Ishikawa (cell line): ENCODE data around the gene ACSL1.
A peak's percentile ranks its signal among the peaks of the same experiment; 100 is the strongest.

ENCODE experiments used
- CEBPB ChIP-seq: IDR thresholded peaks from 2 replicates; pipeline ENCODE4 v1.6.1; 2012
- CREB1 ChIP-seq: IDR thresholded peaks from 2 replicates; pipeline ENCODE4 v1.6.1; 2012; ENCODE audit warnings: low read depth
- EGR1 ChIP-seq: IDR thresholded peaks from 2 replicates; pipeline ENCODE4 v1.6.1; 2012
- EP300 ChIP-seq: IDR thresholded peaks from 2 replicates; pipeline ENCODE4 v1.6.1; 2012; ENCODE audit warnings: borderline replicate concordance
- FOXM1 ChIP-seq: IDR thresholded peaks from 2 replicates; pipeline ENCODE4 v1.6.1; 2012; ENCODE audit warnings: low read depth, borderline replicate concordance
- NFIC ChIP-seq: IDR thresholded peaks from 2 replicates; pipeline ENCODE4 v1.6.1; 2012
- RAD21 ChIP-seq: IDR thresholded peaks from 2 replicates; pipeline ENCODE4 v1.6.1; 2012; ENCODE audit warnings: low read depth
- TAF1 ChIP-seq: IDR thresholded peaks from 2 replicates; pipeline ENCODE4 v1.6.1; 2012; ENCODE audit warnings: low read depth, mild to moderate bottlenecking
- TCF12 ChIP-seq: IDR thresholded peaks from 2 replicates; pipeline ENCODE4 v1.6.1; 2012; ENCODE audit warnings: low read depth
- TEAD4 ChIP-seq: IDR thresholded peaks from 2 replicates; pipeline ENCODE4 v1.6.1; 2012
- YY1 ChIP-seq: IDR thresholded peaks from 2 replicates; pipeline ENCODE4 v1.6.1; 2012; ENCODE audit warnings: low read depth
- ZBTB7A ChIP-seq: IDR thresholded peaks from 2 replicates; pipeline ENCODE4 v1.6.1; 2012; ENCODE audit warnings: low read depth
- TF ChIP-seq, protein P1 (sequence below): IDR thresholded peaks from 2 replicates; pipeline ENCODE4 v1.6.1; 2012; ENCODE audit warnings: low read depth, mild to moderate bottlenecking
- TF ChIP-seq, protein P2 (sequence below): IDR thresholded peaks from 2 replicates; pipeline ENCODE4 v1.6.1; 2012
- TF ChIP-seq, protein P3 (sequence below): IDR thresholded peaks from 2 replicates; pipeline ENCODE4 v1.6.1; 2012

Gene ACSL1

DNA sequence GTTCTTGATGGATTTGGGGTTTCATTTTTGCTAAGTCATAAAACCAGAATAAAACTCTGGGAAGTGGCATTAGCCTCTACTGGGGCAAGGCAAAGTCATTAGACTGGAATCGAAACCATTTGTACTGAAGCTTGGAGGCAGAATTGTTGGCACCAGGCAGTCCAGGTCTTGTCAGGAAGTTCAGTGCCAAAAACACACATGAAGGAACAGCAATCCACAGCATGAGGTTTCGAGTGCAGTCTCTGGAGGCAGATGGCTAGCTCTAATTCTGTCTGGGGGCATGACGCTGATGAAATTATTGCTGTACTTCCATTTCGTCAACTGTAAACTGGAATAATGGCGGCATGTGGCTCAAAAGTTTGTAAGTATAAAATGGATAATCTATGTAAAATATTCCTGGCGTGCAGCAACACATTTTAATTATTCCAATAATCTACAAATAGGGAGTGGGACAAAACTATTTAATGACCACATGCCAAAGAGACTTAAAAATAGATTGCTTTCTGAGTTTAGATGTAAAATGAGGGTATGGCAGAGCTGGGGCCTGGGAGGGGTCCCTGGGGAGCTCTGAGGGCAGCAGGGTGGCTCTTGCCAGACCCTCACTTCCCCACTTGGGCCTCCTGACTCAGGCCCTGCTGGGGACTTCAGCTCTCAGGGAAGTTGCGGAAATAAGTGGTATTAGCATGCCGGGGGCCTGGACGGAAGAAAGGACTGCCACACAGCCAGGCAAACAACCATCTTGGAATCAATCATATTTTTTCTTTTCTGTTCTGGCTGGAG, 73.1 kb downstream of the ACSL1 start:
- TF ChIP-seq ZBTB7A (no peak), CEBPB (no peak), EGR1 (no peak), CREB1 (no peak), TAF1 (no peak), TCF12 (no peak), NFIC (no peak), EP300 (no peak)
- TF ChIP-seq, protein P1, sequence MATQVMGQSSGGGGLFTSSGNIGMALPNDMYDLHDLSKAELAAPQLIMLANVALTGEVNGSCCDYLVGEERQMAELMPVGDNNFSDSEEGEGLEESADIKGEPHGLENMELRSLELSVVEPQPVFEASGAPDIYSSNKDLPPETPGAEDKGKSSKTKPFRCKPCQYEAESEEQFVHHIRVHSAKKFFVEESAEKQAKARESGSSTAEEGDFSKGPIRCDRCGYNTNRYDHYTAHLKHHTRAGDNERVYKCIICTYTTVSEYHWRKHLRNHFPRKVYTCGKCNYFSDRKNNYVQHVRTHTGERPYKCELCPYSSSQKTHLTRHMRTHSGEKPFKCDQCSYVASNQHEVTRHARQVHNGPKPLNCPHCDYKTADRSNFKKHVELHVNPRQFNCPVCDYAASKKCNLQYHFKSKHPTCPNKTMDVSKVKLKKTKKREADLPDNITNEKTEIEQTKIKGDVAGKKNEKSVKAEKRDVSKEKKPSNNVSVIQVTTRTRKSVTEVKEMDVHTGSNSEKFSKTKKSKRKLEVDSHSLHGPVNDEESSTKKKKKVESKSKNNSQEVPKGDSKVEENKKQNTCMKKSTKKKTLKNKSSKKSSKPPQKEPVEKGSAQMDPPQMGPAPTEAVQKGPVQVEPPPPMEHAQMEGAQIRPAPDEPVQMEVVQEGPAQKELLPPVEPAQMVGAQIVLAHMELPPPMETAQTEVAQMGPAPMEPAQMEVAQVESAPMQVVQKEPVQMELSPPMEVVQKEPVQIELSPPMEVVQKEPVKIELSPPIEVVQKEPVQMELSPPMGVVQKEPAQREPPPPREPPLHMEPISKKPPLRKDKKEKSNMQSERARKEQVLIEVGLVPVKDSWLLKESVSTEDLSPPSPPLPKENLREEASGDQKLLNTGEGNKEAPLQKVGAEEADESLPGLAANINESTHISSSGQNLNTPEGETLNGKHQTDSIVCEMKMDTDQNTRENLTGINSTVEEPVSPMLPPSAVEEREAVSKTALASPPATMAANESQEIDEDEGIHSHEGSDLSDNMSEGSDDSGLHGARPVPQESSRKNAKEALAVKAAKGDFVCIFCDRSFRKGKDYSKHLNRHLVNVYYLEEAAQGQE = no peak
- TF ChIP-seq, protein P2, sequence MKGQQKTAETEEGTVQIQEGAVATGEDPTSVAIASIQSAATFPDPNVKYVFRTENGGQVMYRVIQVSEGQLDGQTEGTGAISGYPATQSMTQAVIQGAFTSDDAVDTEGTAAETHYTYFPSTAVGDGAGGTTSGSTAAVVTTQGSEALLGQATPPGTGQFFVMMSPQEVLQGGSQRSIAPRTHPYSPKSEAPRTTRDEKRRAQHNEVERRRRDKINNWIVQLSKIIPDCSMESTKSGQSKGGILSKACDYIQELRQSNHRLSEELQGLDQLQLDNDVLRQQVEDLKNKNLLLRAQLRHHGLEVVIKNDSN = no peak

DNA sequence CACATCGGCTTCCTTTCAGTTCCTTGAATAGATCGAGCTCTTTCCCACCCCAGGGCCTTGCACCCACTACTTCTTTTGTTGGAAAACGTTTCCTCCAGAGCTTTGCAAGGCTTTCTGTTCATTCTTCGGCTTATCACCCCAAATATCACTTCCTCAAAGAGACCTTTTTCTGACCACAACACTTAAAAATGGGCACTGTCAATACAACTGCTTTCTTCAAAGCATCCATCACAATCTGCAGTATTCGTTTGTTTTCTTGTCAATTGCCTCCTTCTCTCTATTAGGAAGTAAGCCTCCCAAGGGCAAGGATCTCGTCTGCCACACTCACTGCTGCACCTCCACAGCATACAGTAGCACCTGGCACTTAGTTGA, 74.2 kb downstream of the ACSL1 start:
- TF ChIP-seq EP300 = no peak
- TF ChIP-seq FOXM1 = no peak
- TF ChIP-seq, protein P2 = no peak
- no peak for TF ChIP-seq TEAD4
- TF ChIP-seq TAF1 = no peak
- TF ChIP-seq, protein P1 = no peak

DNA sequence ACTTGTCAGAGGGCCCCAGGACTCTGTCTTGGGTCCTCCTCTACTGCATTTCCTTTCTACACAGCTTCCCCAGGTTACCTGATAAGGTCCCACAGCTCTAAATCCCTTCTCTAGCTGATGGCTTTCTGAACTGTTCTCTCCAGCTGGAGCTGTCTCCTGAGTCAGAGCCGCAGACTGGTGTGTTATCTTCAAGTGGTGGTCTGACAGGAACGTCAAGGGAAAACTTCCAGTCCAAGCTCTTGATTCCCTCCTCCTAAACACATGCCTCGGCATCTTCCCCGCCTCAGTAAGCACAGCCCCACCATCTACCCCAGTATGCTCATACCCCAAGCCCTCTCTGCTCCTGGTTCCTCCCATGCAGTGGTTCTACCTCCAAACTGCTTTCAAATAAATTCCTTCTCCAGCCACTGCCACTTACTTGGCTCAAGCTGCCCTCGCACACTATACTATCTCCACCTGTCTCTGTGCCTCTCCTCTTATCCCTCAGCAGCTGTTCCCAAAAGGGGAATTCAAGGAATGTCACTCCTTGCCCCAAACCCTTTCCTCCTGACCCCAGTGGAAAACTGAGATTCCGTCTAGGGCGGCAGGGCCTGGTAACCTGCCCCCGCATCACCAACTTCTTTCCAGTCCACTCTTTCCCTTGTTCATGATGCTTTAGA, 74.7 kb downstream of the ACSL1 start:
- TF ChIP-seq FOXM1 = no peak
- TF ChIP-seq CREB1 = no peak
- TF ChIP-seq, protein P1 = no peak
- TF ChIP-seq, protein P3, sequence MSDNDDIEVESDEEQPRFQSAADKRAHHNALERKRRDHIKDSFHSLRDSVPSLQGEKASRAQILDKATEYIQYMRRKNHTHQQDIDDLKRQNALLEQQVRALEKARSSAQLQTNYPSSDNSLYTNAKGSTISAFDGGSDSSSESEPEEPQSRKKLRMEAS = no peak
- TF ChIP-seq TEAD4 = no peak
- no peak for TF ChIP-seq TAF1
- TF ChIP-seq RAD21 = no peak
- TF ChIP-seq EP300 = no peak
- no peak for TF ChIP-seq TCF12
- TF ChIP-seq EGR1 = no peak
- no peak for TF ChIP-seq CEBPB

DNA sequence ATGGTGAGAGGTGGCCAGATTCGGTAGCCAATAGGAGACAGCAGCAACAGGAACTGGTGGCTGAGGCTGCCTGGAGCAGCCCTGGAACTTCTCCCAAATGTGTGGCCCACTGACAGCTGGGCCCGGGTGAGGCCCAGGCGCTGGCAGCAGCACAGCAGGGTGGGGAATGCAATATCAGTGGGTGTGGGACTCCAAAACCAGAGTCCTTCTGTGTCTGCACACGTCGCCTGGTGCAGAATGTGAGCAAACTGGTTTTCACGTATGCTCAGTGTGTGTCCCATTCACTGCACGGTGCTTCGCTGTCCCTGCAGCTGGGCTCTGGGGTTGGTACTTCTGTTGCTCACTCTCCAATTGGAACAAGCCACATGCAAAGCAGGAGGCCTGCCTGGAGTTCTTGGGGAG, 77.5 kb downstream of the ACSL1 start:
- TF ChIP-seq CREB1 = no peak
- no peak for TF ChIP-seq RAD21
- TF ChIP-seq EP300 = peak; percentile 86
- TF ChIP-seq CEBPB = peak; percentile 59; the same call in 1 of the 2 replicates
- TF ChIP-seq, protein P1 = no peak
- TF ChIP-seq, protein P3 = peak; percentile 93
- TF ChIP-seq NFIC = peak; percentile 85
- TF ChIP-seq TAF1 = no peak
- TF ChIP-seq TEAD4 = peak; percentile 98
- no peak for TF ChIP-seq YY1
- peak; percentile 96 for TF ChIP-seq TCF12
- peak; percentile 71; the same call in 1 of the 2 replicates for TF ChIP-seq FOXM1
- peak; percentile 60 for TF ChIP-seq EGR1
- TF ChIP-seq, protein P2 = peak; percentile 65
- no peak; the same call in 1 of the 2 replicates for TF ChIP-seq ZBTB7A
